NCI-H2081 treated with DMSO at 0.1 percent for 48 hours (cell line): ENCODE data around the gene NDUFA8.

Experiments used
- DNase-seq: peaks from one replicate; lab custom pipeline; 2025; lab: John Stamatoyannopoulos, UW

The NDUFA8 gene

DNA sequence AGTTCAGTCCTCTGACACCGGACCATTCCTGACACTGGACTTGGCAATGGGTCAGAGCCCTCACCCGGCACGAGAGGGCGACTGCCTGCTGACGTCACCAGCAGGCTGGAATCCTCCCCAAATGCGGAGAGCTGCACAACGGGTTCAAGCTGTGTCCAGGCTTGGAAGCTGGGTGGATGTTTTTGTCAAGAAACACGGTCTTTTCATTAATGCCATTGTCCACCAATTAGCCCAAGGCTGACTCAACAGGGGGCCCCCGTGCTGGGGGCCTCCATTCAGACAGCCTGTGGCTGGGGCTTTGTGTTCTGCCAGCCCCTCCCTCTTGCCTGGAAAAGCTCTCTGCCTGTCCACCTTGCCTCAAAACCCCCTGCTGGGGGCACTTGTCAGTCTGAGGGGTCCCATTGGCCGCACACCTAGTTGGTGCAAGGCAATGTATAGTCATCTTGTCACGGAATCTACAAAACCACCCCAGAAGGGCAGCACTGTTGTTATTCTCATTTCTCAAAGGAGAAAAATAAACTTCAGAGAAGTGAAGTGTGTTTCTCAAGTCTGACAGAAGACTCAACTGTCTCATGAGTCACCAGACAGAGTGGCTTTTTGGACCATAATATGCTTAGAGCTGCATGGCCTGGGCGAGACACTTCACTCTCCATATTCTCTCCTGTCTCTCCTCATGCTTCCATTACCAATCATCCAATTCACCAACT, 24.6 kb downstream of the NDUFA8 start:
- DNase-seq: no peak

DNA sequence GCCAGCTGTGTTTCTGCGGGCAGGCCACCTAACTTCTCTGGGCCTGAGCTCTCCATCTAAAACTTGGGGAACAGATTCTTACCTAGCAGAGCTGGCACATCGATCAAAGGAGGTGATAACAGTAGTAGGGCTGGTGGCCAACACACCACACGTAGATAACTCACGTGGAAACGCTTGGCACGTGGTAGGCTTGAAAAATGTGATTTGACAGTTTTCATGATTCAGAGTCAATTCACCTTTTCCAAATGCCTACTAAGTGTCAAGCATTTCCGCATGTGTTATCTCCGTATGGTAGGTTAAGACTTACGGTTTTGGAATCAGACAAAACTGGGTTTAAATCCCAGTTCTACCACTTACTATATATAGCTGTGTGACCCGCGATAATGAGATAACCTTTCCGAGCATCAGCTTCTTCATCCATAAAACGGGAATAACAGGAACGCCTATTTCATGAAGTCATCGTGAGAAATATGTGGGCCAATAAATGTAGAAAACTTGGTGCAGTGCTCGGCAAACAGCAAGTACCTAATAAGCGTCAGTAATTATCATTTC, 25.5 kb downstream of the NDUFA8 start:
- DNase-seq: no peak

DNA sequence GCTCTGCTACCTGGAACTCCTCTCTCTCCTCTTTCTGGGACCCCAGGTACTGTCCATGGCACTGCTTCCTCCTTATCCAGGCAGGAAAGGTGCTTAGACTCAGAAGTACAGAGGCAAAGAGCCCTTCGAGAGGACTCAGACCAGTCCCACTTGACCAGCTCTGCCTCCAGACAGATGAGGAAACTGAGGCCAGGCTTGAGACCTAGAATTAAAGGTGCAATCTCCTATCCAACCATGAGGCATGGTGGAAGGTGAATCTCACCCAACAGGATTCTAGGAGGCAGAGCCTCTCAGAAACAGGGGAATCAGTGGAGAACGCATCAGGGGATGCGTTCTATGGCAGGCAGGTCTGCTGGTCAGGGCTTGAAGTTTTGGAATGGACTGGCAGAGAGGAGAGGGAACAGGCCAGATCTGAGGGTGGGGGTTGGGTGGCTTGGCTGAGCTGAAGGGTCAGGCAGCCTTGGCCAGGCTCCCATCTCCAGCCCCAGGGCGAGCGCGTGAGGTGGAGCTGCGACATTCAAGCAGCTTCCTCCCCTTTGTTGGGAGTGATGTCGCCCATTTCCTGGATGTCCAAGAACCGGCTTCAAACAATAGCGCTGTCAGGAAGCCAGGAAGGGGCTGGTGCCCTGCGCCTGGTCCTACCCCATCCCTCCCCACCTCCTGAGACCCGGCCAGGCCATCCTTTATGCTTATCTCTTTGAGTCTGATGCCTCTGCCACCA, 26.2 kb downstream of the NDUFA8 start:
- no peak for DNase-seq

DNA sequence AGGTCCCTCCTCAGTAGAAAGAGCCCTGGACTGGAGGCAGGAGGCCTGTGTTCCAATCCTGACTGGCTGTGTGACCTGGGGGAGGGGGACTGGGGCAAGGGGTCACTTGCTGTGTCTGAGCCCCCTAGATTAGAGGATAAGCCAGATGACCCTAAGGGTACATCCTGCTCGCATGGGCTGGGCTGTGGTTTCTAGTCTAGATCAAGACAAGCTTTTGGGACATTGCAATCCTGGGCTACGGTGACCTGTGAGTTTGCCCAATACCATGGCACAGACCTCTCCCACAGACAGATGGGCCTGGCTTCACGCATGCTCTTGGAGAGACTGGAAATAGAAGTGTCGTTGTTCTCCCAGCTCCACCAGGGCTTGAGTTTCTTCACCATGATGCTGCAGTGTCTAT, 27.0 kb downstream of the NDUFA8 start:
- no peak for DNase-seq

DNA sequence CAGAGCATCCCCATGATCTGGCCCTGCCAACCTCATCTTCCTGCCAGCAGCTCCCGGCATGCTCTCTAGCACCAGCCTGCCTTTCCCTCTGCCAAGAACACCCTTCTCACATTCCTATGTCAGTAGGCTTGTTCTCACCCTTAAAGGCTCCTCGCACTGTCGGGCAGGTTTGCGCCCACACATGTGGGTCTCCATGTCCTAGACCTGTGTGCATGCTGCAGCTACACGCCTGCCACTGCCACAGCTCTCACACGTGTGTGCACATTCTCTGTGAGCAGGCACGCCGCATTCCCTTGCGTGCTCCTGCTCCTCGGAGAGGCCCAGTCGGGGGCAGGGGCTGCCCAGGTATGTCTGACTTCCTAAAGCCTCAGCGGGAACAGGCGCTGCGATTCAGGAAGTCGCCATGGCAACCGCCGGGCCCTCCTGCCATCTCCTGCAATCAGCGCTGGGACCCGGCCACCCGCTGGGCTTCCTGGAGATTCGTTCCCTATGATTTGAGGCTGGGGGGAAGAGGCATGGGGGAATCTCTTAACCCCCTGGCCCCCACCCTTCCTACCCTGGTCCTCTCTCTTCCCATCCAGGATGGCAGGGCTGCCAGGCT, 28.1 kb downstream of the NDUFA8 start:
- no peak for DNase-seq

DNA sequence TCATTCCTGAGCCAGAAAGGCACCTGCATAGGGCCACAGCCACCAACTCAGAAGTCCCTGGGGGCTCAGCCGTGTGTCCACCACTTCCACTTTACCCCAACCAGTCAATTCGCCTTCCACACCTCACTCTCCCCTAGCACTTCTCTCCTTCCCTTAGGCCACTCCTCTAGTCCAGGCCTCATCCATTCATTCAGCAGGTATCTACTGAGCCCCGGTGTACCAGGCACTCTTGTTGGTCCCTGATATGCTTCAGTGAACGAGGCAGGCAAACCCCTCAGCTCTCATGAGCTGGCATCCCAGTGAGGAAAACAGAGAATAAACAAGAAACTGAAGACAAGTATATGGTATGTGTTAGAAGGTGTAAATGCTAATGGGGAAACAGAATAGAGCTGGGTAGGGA, 28.7 kb downstream of the NDUFA8 start:
- DNase-seq: no peak

DNA sequence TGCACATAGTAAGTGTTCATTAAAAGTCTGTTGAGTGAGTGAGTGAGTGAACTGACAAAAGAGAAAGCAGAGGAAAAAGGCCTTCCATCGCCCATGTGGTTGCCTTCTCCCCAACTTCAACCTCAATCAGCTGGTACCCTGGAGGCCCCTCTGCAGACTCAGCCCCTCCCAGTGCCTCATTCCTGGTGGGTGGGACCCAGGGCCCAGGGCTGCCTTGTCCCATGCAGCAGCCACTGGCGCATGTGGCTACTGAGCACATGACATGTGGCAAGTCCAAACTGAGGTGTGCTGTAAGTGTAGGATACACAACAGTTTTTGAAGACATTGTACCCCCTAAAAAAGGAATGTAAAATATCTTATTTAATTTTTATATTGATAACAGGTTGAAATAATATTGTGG, 29.6 kb downstream of the NDUFA8 start:
- no peak for DNase-seq

DNA sequence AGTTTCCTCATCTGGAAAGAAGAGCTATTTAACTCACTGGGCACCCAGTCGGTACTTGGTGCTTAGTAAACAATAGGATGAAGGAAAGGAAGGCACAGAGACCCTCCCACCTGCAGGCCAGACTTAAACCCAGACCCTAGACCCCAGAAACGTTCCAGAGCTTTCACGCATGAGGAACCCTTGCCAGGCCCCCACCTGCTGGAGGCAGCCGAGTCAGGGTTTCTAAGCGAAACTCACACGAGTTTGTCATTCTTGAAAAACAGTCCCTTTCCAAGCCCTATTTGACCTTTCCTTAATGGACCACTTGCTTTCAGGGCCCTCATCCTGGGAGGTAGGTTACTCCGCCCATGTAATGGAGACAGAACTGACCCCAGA, 30.6 kb downstream of the NDUFA8 start:
- DNase-seq: no peak

DNA sequence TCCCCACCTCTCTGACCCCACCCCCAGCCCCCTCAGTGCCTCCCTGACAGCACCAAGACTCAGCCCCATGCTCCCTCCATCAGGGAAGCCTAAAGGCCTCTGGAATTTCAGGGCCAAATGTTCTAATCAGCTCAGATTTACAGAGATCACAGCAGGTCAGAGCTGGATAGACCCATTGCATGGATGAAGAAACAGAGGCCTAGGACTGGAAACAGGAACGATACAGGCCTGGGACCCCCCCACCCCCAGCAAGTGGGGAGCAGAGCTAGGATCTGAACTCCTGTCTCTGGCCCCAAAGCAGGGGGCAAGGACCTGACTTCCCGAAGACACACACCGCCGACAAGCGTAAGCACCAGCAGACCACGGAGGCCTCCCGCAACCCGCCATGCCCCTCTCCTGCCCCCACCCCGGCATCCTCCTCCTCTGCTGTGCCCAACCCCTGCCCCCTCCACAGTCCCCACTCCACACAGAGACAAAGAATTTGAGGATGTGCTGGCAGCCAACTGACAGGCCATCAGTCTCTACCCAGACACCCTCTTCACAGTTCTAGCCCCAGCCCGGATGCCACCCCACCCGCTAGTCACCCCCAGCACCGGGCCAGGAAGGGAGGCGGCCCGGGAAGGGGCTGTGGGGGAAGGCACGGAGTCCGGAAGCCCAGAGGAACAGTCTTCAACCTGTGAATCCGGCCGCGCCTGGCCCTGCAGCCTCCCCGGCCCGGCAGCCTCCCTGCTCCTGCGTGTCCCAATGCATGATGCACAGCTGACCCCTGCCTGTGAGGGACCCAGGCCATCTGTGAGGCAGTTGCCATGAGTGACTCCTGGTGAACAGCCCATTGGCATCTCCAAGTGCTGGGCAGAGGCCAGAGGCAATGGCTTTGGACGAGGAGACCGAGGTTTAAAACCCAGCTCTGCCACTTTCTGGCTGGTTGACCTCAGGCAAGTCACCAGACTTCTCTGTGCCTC, 31.3 kb downstream of the NDUFA8 start:
- no peak for DNase-seq

DNA sequence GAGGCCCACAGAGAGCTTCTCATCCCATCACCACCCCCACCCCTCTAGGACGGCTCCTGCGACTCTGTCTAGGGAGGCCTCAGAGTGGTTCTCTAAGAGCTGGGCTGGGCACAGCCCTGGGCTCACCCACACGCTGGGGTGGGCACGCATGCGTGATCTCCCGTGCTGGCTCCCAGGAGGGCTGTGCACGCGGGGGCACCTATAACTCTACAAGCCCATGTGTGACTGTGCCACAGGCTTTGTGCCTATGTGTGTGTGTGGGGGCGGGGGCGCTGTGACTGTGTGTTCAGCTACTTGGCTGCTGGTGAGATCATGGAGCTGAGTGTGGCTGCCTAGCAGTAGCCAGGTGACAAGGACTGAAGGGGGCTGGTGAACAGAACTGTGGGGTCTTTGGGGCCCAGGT, 32.2 kb downstream of the NDUFA8 start:
- DNase-seq: no peak

DNA sequence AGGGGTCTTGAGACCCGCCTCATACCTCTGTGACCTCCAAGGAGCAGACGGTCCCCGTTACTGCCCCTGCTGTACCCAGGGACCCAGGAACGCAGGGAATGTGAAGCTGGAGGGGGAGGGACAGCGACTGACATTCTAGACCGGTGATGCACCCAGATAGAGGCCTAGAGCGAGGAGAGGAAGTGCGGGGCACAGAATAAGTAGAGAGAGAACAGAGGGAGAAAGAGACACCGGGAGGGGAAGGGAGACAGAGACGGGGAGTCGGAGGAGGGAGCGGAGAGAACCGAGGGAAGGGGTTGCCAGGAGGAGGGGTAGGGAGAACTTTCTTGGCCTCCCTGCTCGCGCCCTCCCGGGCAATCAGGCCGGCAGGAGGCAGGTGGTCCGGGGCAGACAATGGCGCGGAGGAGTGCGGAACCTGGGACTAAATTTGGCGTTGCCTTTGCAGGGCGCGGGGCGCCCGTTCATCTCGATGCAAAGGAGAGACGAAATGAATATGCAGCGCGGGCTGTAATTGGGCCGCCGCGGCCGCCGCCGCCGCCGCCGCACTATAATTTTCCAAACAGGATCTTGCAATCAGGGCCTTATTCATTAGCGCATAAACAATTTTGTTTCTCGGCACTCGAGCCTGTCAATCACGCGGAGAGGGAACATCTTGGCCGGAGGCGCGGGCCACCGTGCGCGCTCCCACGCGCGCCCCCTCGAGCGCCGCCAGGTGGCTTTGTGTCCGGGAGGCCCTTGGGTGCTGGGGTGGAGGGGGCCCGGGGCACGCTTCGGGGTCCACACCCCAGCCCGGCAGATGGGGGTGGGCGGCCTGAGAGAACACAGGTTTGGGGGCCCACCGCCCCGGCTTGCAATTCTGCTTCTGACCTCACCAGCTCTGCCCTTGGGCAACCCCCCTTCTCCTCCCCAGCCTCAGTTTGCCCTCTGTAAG, 33.0 kb downstream of the NDUFA8 start:
- no peak for DNase-seq

DNA sequence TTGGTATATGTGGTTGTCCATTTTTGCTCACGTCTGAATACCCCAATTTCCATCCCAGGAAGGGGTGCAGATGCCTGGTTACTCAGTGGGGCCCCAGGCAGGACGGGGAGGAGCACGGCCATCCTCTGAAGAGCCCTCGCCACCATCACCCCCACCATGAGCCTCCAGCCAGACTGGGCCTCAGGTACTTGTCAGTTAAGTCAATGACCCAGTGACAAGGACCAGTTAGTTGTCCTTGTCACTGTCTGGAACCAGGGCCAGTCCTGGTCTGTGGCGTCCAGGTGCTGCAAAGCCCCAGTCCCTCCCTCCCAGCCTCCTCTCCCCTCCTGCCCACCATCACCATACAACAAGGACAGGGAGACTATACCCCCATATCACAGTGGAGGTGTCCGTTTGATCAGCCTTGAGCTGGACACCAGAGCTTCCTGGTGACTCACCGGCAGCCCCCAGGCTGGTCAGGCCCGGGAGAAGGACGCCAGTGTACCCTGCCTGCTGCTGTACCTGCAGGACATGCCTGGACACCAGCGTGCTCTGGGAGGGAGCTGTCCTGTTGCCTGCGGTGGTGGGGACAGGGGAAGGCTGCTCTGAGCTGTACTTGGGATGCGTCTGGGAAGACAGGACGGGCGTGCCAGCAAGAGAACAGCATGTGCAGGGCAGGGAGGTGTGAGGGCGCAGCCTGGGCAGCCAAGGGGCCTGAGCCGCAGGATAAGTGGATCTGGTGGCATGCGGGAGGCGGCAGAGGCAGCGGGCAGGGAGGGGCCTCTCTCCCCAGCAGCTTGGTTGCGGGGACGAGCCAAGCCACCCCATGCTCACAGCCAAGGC, 33.9 kb downstream of the NDUFA8 start:
- no peak for DNase-seq

DNA sequence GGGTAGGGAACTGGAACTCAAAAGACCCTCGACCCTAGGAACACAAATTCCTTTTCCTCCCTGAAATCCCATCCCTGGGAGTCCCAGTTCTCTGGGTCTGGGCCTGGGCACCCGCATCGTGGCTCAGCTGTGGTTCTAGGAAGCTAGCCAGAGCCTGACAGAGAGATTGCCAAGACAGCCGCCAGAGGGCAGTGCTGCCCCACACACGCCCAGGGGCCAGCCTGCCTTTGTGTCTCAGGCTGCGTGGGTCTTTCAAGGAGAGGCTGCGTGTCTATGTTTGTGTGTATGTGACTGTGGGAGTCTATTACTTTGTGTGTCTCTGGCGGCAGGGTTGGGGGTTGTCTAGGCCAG, 34.4 kb downstream of the NDUFA8 start:
- no peak for DNase-seq

DNA sequence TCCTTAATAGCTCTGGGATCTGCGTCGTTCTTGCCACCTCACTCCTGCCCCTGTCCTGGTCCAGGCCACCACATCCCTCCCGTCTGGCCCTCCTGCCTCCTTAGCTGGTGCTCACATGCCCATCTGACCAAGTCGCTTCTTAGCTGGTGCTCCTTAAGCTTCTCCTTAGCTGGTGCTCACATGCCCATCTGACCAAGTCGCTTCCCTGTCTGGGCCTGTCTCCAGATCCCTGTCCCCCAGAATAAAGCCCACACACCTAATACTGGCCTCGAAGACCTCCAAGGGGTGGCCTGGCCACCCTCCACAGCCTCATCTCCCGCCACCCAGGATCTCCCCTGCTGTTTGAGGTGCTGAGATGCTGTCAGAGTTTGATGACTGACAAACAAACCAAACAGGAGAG, 35.1 kb downstream of the NDUFA8 start:
- no peak for DNase-seq

DNA sequence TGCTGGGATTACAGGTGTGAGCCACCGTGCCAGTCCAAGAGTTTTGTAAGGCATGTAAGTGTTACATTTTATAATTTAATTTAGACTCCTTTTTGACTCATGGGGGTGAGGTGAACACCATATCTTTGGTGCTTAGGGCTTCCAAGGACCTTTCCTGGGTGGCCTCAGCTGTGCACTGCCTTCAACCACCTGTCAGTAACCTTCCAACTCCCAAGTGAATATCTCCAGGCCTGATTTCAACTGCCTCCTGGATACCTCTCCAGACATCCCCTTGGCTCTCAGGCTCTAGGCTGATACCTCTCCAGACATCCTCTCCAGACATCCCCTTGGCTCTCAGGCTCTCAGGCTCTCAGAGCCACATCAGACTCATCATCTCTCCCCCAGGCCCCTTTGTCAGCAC, 35.5 kb downstream of the NDUFA8 start:
- no peak for DNase-seq

DNA sequence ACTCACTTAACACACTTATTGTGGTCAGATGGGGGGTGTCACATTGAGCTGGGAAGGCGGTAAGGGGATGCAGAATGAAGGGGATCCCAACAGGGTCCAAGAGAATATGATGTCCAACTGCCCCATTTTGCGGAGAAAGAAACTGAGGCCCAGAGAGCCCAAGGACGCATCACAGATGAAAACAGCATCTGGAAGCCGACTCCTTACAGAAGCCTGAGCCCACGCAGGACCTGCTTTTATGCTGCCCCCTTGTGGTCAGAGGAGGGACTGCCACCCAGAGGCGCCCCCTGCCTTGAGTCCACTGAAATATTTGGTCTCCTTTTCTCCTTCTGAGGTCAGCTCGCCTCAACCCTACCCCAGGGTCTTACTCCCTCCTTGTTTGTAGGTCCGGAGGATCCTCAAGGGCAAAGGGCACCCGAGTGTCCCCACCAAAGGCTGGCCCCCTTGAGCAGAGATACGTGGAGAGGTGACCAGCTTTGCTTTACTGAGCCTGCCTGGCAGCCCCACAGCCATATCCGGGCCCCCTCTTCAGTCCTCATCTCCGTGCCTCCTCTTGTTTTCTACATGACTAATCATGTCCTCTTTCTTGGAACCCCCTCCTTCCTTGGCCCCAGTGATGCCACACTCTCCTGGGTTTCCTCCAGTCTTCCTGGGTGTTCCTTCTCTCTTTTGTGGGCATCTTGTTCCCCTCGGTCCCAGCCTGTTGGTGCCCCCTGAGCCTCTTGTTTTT, 36.5 kb downstream of the NDUFA8 start:
- no peak for DNase-seq

DNA sequence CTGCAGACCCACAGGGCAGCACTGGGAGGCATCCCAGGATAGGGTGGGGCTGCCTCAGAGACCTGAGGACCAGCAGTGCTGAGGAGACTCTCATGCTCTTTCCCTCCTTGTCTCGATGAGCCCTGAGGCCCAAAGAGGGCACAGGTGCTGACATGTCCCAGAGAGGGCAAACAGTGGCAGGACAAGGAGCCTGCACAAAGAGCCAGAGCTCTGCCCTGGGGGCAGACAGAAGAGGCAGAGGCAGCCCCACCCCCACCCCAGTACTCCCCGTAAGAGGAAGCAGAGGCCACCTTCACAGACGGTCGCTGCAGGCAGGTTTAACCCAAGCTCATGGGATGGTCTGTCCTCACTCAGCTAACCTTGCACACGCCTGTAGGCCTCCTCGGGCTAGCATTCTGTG, 37.1 kb downstream of the NDUFA8 start:
- no peak for DNase-seq

DNA sequence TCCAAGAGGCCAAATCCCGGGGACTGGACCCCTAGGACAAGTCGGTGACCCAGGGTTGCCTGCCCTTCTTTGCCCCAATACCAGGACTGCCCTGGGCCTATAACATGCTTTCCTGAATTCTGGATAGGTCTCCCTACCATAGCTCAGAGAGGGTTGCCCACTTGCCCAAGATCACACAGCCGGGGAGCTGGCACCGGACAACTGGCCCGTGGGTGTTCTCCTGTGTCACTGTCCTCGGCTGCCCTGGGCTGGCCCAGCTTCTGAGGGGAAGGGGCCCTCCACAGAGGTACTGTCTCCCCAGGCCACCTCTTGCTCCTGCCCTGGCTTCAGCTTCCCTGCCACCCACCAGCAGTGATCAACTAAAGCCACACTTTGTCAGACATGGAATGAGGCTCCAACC, 37.6 kb downstream of the NDUFA8 start:
- no peak for DNase-seq

DNA sequence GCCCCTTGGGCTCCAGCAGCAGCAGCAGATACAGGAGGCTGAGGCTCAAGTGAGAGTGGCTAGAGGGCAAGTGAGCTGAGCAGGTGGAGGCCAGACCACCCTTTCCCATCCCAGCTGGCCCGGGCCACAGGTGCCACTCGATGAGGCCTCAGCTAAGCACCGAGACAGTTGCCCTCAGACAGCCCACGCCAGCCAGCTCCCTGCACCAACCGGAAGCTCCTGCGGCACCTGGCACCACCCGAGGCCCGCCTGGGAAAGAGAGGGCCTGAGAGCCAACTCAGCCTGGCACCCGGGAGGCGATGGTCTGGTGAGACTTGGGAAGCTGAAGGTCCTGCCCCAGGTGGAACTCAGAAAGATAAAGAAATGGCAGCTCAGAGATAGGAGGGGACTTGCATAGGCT, 38.2 kb downstream of the NDUFA8 start:
- no peak for DNase-seq
